ENCODE data around the gene MRPS27.

DNA sequence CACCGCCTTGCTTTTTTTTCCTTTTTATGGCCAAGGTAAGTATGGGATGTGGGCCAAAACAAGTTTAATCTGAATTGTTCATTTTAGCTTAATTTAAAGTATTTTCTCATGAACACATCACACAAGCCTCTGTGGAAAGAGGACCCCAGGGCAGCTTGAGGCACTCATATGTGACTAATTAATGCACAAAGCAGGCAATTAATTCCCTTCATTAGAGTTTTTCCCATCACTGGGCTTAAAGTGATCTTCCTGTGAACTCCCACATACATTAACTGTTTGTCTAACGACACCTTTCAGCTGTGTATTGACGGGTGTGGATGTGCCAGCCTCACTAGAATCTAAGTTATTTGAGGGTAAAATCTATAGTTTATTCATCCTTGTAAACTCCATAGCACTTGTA is 103.3 kb downstream of the MRPS27 start:
- TF ChIP-seq POLR2A (IDR thresholded peaks at IDR 0.05): no peak
- TF ChIP-seq, protein P1, sequence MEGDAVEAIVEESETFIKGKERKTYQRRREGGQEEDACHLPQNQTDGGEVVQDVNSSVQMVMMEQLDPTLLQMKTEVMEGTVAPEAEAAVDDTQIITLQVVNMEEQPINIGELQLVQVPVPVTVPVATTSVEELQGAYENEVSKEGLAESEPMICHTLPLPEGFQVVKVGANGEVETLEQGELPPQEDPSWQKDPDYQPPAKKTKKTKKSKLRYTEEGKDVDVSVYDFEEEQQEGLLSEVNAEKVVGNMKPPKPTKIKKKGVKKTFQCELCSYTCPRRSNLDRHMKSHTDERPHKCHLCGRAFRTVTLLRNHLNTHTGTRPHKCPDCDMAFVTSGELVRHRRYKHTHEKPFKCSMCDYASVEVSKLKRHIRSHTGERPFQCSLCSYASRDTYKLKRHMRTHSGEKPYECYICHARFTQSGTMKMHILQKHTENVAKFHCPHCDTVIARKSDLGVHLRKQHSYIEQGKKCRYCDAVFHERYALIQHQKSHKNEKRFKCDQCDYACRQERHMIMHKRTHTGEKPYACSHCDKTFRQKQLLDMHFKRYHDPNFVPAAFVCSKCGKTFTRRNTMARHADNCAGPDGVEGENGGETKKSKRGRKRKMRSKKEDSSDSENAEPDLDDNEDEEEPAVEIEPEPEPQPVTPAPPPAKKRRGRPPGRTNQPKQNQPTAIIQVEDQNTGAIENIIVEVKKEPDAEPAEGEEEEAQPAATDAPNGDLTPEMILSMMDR (IDR thresholded peaks at IDR 0.05): no peak
